ENCODE data around the gene TBC1D30. TPM values are rescaled to one million over a fixed set of nuclear protein-coding genes. Genes with fewer than 3 reads are reported as not detected.

The TBC1D30 gene
- total RNA-seq, 1 donor from 2014 or later: 1.2 TPM

- no peak overlapping the region for H3K27ac ChIP-seq (ENCODE audit: low read depth, low read length)
- peaks cover 7% of the 10 kb centered on the region for H3K27me3 ChIP-seq (ENCODE audit: insufficient read depth, low read length)
- H3K4me3 Mint-ChIP-seq (ENCODE audit: unreplicated experiment): no peak overlapping the region
- H3K9me3 Mint-ChIP-seq (ENCODE audit: unreplicated experiment): peaks cover 5% of the 10 kb centered on the region
- H3K4me3 ChIP-seq (ENCODE audit: insufficient read depth, low read depth, low read length): no peak overlapping the region
- H3K27ac Mint-ChIP-seq (ENCODE audit: unreplicated experiment): no peak overlapping the region
- H3K4me1 ChIP-seq (ENCODE audit: insufficient read depth, low read length): no peaks in the 10 kb centered on the region
- H4K20me1 ChIP-seq (ENCODE audit: insufficient read depth, low read length): no peaks in the 10 kb centered on the region
- no peaks in the 10 kb centered on the region for H3K36me3 ChIP-seq (ENCODE audit: insufficient read depth, low read length)
- FAIRE-seq (no peak), DNase-seq (ENCODE audit: low read depth) (no peak)
- no peak overlapping the region for H3K9ac ChIP-seq (ENCODE audit: low read length)
- H3K79me2 ChIP-seq (ENCODE audit: insufficient read depth, low read length): no peaks in the 10 kb centered on the region
- TF ChIP-seq, protein P1, sequence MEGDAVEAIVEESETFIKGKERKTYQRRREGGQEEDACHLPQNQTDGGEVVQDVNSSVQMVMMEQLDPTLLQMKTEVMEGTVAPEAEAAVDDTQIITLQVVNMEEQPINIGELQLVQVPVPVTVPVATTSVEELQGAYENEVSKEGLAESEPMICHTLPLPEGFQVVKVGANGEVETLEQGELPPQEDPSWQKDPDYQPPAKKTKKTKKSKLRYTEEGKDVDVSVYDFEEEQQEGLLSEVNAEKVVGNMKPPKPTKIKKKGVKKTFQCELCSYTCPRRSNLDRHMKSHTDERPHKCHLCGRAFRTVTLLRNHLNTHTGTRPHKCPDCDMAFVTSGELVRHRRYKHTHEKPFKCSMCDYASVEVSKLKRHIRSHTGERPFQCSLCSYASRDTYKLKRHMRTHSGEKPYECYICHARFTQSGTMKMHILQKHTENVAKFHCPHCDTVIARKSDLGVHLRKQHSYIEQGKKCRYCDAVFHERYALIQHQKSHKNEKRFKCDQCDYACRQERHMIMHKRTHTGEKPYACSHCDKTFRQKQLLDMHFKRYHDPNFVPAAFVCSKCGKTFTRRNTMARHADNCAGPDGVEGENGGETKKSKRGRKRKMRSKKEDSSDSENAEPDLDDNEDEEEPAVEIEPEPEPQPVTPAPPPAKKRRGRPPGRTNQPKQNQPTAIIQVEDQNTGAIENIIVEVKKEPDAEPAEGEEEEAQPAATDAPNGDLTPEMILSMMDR (IDR thresholded peaks at IDR 0.05; ENCODE audit: insufficient read depth, low read depth, low read length): no peak
- TF ChIP-seq EZH2 (IDR thresholded peaks at IDR 0.05; ENCODE audit: insufficient read depth, low read length): no peak
- no peaks in the 10 kb centered on the region for H3K9me3 ChIP-seq (ENCODE audit: insufficient read depth, low read depth, low read length)
- peaks cover 7% of the 10 kb centered on the region for H3K27me3 Mint-ChIP-seq (ENCODE audit: low read depth, unreplicated experiment)
- no peaks in the 10 kb centered on the region for H3K4me1 Mint-ChIP-seq (ENCODE audit: low read depth, unreplicated experiment)
- no peak overlapping the region for H2AFZ ChIP-seq (ENCODE audit: low read depth, low read length)
- no peak overlapping the region for H3K4me2 ChIP-seq (ENCODE audit: low read length)
- no peaks in the 10 kb centered on the region for H3K36me3 Mint-ChIP-seq (ENCODE audit: low read depth, unreplicated experiment)
Measured at GRCh38 chr12:64833928-64834327, 9.5 kb downstream of the TBC1D30 start.

DNA sequence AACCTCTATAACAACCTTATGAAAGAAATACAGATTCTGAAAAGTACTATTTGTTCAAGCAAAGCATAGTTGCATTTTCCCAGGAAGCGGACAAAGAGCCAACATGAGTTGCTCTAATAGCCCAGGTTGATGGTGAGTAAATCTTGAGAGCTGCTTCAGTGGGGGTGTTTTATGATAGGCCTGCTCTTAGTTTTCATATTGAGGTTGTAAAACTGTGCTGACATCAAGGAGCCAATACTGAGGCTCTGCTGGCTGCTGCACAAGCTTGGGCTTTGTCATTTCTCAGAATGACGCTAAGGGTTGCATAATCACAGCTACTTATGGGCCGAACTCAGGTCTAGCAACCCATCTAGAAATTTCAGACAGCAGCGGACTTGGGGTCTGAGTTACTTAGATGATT lies 11.5 kb downstream of the TBC1D30 start:
- H3K9me3 Mint-ChIP-seq (ENCODE audit: unreplicated experiment): no peaks in the 10 kb centered on the region
- FAIRE-seq (no peak), DNase-seq (ENCODE audit: low read depth) (no peak)
- H3K79me2 ChIP-seq (ENCODE audit: insufficient read depth, low read length): no peaks in the 10 kb centered on the region
- H3K27ac Mint-ChIP-seq (ENCODE audit: unreplicated experiment): no peak overlapping the region
- no peak overlapping the region for H3K9ac ChIP-seq (ENCODE audit: low read length)
- H3K27ac ChIP-seq (ENCODE audit: low read depth, low read length): no peak overlapping the region
- no peak for TF ChIP-seq EZH2 (IDR thresholded peaks at IDR 0.05; ENCODE audit: insufficient read depth, low read length)
- TF ChIP-seq, protein P1 (IDR thresholded peaks at IDR 0.05; ENCODE audit: insufficient read depth, low read depth, low read length): no peak
- H3K4me3 Mint-ChIP-seq (ENCODE audit: unreplicated experiment): no peak overlapping the region
- no peaks in the 10 kb centered on the region for H3K36me3 ChIP-seq (ENCODE audit: insufficient read depth, low read length)
- H2AFZ ChIP-seq (ENCODE audit: low read depth, low read length): no peak overlapping the region
- no peaks in the 10 kb centered on the region for H3K9me3 ChIP-seq (ENCODE audit: insufficient read depth, low read depth, low read length)
- H3K27me3 ChIP-seq (ENCODE audit: insufficient read depth, low read length): peaks cover 8% of the 10 kb centered on the region
- no peaks in the 10 kb centered on the region for H3K4me1 ChIP-seq (ENCODE audit: insufficient read depth, low read length)
- no peaks in the 10 kb centered on the region for H4K20me1 ChIP-seq (ENCODE audit: insufficient read depth, low read length)
- no peak overlapping the region for H3K4me2 ChIP-seq (ENCODE audit: low read length)
- H3K36me3 Mint-ChIP-seq (ENCODE audit: low read depth, unreplicated experiment): no peaks in the 10 kb centered on the region
- H3K4me1 Mint-ChIP-seq (ENCODE audit: low read depth, unreplicated experiment): no peaks in the 10 kb centered on the region
- no peak overlapping the region for H3K4me3 ChIP-seq (ENCODE audit: insufficient read depth, low read depth, low read length)
- peaks cover 5% of the 10 kb centered on the region for H3K27me3 Mint-ChIP-seq (ENCODE audit: low read depth, unreplicated experiment)

DNA sequence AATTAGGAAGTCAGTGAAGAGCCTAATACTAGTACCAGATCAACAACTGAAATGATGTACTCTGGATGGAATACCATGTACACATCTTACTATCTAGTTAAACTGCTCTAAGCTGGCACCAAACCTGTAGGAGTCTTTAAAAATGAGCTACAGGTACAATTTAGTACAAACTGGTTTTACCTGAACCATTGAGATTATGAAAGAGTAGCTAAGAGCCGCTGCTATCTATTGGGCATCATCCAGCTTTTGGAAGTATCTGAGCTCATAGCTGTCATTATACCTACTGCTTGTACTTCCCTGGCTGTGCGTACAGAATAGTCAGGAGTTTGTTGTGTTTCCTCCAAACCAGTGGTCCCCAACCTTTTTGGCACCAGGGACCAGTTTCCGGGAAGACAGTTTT lies 12.4 kb downstream of the TBC1D30 start:
- Histone ChIP-seq H3K36me3 (ENCODE audit: insufficient read depth, low read length) (no peaks in the 10 kb centered on the region), H3K4me1 (ENCODE audit: insufficient read depth, low read length) (no peaks in the 10 kb centered on the region), H3K4me2 (ENCODE audit: low read length) (no peak overlapping the region), H2AFZ (ENCODE audit: low read depth, low read length) (no peak overlapping the region), H3K4me3 (ENCODE audit: insufficient read depth, low read depth, low read length) (no peak overlapping the region), H3K79me2 (ENCODE audit: insufficient read depth, low read length) (no peaks in the 10 kb centered on the region), H3K27me3 (ENCODE audit: insufficient read depth, low read length) (peaks cover 7% of the 10 kb centered on the region), H3K27ac (ENCODE audit: low read depth, low read length) (no peak overlapping the region), H3K9me3 (ENCODE audit: insufficient read depth, low read depth, low read length) (no peaks in the 10 kb centered on the region), H3K9ac (ENCODE audit: low read length) (no peak overlapping the region), H4K20me1 (ENCODE audit: insufficient read depth, low read length) (no peaks in the 10 kb centered on the region)
- peaks cover 5% of the 10 kb centered on the region for H3K27me3 Mint-ChIP-seq (ENCODE audit: low read depth, unreplicated experiment)
- no peaks in the 10 kb centered on the region for H3K9me3 Mint-ChIP-seq (ENCODE audit: unreplicated experiment)
- H3K4me1 Mint-ChIP-seq (ENCODE audit: low read depth, unreplicated experiment): no peaks in the 10 kb centered on the region
- H3K36me3 Mint-ChIP-seq (ENCODE audit: low read depth, unreplicated experiment): no peaks in the 10 kb centered on the region
- FAIRE-seq: no peak
- no peak for TF ChIP-seq EZH2 (IDR thresholded peaks at IDR 0.05; ENCODE audit: insufficient read depth, low read length)
- TF ChIP-seq, protein P1 (IDR thresholded peaks at IDR 0.05; ENCODE audit: insufficient read depth, low read depth, low read length): no peak
- H3K27ac Mint-ChIP-seq (ENCODE audit: unreplicated experiment): no peak overlapping the region
- H3K4me3 Mint-ChIP-seq (ENCODE audit: unreplicated experiment): no peak overlapping the region
- DNase-seq (ENCODE audit: low read depth): no peak

Data from astrocyte (in vitro differentiated cells and primary cell).